Measurements from ENCODE around the gene SLC50A1.

Gene SLC50A1

DNA sequence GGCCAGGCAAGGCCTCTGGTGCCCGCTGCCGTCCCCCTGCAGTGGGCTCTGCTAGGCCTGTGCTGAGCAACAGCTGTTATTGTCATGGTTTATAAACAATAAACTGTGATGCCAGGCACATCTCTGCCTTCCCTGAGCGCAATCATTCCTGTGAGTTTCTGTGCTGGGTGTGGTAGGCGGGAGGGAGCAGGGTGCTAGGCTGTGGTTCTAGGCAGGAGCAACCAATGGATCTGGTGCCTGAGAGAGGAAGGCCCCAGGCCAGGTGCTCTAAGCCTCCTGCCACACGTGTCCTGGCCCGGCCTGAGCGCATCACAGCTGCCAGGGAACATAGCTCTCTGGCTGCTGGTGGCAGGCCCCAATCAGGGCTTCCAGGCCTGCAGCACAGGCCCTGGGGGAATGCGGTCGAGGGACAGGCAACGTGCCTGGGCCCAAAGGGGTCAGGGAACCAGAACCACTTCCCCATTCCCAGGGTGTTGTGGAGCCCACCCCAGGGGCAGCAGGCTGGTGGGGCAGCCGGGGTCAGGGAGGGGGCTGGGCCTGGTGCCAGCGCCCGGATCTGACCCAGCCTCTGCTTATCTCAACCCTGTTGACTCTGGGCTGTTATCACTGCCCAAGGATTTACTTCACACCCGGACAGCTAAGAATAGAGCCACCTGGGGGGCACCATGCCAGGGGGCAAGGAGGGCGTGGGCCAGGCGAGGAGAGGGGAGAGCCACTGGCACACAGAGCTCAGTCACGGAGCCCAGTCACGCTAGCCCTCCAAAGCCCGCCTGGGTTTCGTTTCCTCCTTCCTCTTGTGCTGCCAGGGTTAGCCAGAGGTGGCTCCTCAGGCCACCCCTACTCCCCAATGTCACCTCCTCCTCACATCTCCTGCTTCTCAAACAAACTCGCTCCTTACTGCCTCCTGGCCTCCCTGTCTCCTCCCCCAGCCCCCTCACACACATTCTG, 49.5 kb downstream of the SLC50A1 start:
- DNase-seq (ENCODE audit: low read depth) = no peak

DNA sequence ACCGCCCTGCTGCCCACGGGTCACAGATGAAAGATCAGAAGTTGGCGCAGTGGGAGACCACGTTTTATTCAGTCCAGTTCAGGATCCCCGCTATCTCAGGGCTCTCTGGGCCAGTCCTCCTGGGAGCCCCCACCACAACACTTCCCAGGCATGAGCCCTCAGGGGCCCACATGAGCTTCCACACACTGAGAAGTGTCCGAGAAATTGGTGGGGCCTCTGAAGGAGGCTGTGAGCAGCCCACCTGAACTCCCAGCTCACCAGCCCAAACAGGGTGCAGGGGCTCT, 50.1 kb downstream of the SLC50A1 start:
- no peak for DNase-seq (ENCODE audit: low read depth)

DNA sequence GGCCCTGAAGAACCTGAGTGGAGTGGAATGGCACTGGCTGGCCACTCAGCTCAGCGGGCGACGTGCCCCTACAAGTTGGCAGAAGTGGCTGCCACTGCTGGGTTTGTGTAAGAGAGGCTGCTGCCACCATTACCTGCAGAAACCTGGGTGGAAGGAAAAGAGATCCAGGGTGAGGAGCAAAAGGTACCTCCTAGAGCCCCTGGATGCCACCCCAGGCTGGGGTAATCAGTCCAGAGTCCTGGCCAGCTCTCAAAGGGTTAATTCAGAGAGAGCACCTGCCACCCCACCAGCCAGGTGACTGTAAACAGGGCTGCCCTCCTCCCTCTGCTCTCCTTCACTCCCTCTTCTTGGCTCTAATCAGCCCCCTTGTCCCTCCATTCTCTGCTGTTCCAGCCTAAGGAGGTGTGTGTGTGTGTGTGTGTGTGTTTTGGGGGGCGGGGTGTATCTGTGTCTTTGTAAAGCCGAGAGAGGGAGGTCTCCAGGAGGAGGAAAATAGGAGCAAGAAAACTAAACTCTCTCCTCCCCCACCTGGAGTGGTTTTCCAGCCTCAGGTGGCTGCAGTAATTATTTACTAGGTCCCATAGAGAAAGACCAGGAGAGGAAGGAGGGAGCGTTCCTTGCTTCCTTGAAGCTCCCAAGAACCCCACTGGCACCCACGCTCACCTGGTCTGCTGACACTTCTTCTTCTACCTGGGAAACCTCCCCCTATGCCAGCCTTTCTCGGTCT, 50.6 kb downstream of the SLC50A1 start:
- DNase-seq (ENCODE audit: low read depth) = no peak

DNA sequence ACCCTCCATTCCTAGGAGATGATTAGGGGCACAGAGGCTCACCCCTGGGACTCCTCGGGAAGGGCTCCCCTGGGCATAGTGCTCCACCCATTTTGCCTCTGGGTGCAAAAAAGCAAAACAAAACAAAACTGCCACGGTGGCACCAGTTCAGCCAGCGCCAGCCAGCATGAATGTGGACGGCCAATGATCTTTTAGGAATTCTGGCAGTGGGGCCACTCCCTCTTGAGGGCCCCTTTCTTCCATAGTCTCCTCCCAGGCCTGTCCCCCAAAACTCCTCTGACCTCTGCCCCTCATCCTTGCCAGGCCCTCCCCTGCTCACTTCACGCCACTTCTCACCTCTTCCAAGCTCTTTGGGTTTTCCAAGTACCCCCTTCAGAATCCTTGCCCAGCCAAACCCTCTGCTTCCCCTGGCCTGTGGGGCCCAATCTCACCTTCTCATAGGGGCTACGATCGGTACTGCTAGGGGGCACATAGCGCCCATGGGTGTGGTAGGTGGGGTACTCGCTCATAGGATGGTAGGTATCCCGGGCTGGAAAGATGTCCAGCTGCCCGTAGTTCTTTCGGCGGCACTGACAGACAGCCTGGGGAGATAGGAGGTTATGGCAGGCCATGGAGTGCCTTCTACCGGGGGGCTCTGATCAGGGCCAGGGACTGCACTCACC, 51.3 kb downstream of the SLC50A1 start:
- DNase-seq (ENCODE audit: low read depth) = no peak

DNA sequence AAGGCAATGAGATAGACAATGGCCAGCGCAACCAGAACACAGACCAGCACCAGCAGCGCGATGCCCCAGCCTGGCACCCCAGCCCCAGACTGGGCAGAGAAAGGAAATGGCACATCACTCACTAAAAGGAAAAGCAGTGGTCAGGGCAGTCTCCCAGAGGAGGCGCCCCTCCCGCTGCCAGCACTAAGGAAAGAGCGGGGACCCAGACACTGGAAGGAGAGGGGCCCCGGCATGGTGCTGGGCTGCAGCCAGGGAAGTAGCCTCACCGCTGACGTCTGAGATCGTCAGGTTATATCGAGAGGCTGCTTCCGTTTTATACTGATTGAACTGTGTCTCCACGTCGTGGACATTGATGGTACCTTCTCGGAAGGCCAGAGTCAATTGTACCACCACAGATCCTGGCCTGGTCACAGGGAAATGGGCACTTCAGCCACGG, 51.8 kb downstream of the SLC50A1 start:
- no peak for DNase-seq (ENCODE audit: low read depth)

DNA sequence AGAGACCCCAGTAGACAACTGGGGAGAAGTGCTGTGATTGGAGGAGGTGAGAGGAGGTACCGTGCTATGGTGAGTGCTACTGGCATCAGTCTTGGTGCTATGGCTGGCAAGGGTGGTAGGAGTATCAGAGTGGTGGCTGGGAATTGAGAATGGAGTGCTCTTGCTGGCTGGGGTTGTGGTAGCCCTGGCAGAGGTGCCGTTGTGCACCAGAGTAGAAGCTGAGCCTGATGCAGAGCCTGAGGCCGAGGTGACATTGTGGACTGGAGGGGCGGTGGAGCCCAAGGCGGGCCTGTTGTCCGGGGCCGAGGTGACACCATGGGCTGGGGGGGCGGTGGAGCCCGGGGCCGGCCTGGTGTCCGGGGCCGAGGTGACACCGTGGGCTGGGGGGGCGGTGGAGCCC, 52.6 kb downstream of the SLC50A1 start:
- DNase-seq (ENCODE audit: low read depth) = no peak

Measured in stimulated activated CD8-positive, alpha-beta memory T cell treated with anti-CD3 and anti-CD28 coated beads, Interleukin-12 subunit alpha, Interleukin-12 subunit beta, amount 100 ng/mL, for 4 hours (primary cell).